DMS114 treated with DMSO at 0.1 percent for 48 hours (cell line): ENCODE measurements around the gene SPINDOC.

Experiments
- DNase-seq: peaks from one replicate; lab custom pipeline; 2025; ENCODE audit not compliant: unreplicated experiment; lab: John Stamatoyannopoulos, UW

SPINDOC gene

GRCh38 chr11:63832336-63832735, 19.1 kb downstream of the SPINDOC start:
- DNase-seq = no peak

DNA sequence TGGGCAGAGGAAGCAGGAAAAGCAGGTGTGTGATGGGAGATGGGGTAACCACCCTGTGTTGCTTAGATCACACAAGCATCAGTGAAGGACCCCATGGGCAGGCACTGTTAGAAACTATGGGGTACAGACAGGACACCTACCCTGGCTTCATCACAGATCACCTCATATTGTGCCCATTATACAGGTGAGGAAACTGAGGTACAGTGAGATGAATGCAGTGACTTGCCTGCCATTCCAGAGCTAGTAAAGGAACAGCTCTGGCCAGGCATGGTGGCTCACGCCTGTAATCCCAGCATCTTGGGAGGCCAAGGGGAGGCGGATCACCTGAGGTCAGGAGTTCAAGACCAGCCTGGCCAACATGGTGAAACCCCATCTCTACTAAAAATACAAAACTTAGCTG, 19.8 kb downstream of the SPINDOC start:
- DNase-seq = no peak

GRCh38 chr11:63834535-63835157, 21.4 kb downstream of the SPINDOC start:
- DNase-seq = no peak

GRCh38 chr11:63835158-63835545, 21.9 kb downstream of the SPINDOC start:
- no peak for DNase-seq

GRCh38 chr11:63837027-63837688, 23.9 kb downstream of the SPINDOC start:
- DNase-seq = peak; percentile 70

GRCh38 chr11:63837739-63838138, 24.5 kb downstream of the SPINDOC start:
- no peak for DNase-seq

GRCh38 chr11:63838150-63838677, 25.0 kb downstream of the SPINDOC start:
- no peak for DNase-seq

- peak; percentile 99 for DNase-seq
These were observed 25.6 kb downstream of the SPINDOC start, which contains the start of gene MARK2 for GRCh38 chr11:63838678-63839507. TSS of gene MARK2 (plus strand) at chr11:63839110. CDS start at chr11:63839507, 397 bp downstream.

DNA sequence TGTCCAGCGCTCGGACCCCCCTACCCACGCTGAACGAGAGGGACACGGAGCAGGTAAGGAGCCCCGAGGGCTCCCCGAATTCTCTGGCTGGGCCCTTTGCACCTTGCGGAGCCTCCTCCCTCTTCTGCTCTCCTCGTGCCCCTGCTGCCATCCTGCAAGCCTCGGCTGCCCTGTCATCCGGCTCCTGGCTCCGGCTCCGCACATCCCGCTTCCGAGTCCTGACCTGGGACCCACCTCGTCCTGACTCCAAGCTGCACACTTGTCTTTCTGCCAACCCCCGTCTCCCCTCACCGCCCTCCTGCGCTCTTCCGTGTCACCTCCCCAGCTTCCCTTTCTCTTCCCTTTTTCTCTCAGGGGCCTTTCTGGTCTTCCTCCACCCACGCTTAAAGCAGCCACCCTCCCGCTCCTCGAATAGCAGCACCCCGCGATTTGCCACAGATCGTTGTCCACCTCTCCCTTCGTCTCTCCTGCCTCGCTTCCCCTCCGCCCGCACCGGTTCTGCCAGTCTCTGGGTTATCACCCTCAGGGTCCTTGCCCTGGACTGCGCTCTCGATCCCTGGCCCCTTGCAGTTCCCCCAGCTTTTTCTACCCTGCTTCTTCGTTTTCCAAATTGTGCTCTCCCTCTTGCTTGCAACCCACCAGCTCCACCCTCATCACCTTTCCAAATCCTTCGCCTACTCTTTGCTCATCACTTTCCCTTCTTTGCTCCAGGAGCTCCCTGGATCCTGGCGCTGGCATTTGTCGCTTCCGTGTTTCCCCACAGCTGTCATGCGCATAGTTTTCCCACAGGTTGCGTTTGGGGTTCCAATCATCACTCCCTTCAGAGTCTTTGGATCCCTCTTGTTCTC, 26.5 kb downstream of the SPINDOC start:
- DNase-seq = no peak

DNA sequence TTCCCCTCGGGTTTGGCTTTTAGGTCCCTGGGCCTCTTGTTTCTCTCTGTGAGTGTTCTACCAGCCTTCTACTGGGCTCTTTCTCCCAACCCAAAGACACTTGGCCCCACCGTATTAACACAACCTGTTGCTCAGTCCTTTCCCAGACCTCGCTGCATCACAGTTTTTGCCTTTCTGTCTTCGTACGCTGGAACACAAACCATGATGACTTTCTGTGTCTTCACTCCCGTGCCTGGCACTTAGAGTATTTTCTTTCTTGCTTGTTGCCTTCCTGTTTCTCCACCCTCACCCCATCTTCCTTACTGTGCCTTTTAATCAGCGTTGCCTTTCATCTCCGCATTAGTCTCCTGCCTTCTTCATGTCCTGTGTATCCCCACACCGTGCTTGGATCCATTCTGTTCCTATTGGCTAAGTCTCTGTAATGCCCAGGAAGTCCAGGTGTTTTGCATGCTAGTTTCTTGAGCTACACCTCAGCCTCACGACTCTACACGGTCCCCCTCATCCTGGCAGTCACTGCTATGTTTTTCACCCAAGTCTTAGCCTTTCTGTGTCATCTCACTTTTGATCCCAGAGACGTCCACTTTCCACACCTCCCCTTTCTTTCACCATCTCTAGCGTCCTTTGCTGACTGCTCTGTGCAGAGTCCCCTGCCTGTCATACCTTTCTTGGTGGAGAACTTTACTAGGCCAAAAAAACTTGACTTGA, 27.3 kb downstream of the SPINDOC start:
- no peak for DNase-seq

DNA sequence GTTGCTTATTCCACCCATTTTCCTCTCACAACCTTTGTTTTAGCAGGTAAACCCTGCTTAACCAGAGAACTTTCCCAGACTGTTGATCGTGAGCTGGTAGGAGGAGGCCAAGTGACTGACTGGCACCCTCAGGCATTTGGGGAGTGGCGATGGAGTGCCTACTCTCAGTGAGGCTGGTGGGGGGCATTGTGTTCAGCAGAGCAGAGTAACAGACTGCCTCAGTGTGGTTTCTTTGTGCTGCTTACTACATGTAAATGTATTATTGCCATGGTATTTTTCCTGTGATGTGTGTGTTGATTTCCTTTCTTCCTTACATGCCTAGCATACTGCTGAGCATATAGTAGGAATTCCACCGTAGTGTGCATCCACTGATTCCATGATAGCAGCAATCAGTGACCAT, 28.3 kb downstream of the SPINDOC start:
- no peak for DNase-seq

- DNase-seq = no peak
These were observed 29.8 kb downstream of the SPINDOC start for GRCh38 chr11:63843041-63843440.

GRCh38 chr11:63844836-63845235, 31.6 kb downstream of the SPINDOC start:
- no peak for DNase-seq

GRCh38 chr11:63845303-63845702, 32.0 kb downstream of the SPINDOC start:
- DNase-seq = no peak

DNA sequence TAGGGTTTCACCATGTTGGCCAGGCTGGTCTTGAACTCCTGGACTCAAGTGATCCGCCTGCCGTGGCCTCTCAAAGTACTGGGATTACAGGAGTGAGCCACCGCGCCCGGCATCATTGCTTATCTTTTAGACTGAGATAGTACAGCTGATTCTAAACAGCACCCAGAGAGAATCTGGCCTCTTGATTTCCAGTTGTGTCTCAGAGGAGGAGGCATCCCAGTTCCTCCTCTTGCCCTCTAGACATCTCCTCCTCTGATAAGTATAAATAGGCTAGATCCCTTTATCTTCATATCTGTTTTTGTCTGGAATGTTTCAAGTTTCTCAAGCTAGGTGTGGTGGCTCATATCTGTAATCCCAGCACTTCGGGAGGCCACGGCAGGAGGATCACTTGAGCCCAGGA, 32.7 kb downstream of the SPINDOC start:
- no peak for DNase-seq

DNA sequence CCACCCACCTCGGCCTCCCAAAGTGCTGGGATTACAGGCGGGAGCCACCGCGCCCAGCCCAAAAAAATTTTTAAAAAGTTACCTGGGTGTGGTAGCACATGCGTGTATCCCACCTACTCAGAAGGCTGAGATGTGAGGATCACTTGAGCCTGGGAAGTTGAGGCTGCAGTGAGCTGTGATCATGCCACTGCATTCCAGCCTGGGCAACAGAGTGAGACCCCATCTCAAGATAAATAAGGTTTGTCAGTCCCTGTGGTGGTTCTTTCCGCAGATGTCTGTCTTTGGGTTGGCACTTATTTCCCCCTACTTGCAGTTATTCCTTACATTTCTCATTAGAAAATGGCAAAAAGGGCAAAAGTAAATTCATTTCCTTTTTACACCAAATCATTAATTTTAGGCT, 33.6 kb downstream of the SPINDOC start:
- no peak for DNase-seq

DNA sequence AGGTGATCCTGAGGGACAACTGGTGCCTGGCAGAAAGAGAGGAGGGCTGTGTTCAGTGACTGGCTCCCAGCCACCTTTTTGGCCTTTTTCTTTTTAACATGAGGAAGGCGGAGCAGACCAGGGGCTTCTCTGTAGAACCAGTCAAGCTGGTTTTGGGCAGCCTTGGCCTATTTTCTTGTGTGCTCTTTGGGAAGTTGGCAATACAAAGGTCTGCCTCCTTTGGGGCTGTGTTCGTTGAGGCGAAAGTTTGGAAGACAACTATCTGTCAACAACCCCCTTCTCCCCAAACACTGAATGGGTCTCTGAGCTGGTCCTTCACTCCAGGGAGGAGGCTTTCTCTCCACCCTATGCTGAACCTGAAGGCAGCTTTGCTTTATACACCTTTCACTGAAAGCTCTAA, 34.1 kb downstream of the SPINDOC start:
- DNase-seq = no peak

- no peak for DNase-seq
These were observed 36.4 kb downstream of the SPINDOC start for GRCh38 chr11:63849691-63850090.

DNA sequence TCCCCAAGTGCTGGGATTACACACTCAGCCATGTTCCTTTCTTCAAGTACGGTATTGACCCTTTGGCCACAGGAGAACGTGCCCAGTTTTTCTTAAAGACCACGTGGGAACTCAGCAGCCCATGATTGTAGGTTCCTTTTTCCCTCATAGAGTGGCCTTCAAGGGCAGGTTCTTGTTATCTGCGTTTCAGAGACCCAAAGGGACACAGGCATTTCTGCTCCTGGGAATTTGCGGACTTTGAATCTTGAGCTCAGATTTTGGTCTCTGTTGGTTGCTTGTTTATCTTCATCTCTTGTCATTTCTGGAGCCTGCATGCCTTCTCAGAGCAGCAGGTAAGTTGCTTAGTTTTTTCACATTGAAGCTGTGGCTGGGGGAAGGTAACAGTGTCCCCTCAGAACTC, 37.7 kb downstream of the SPINDOC start:
- DNase-seq = no peak

DNA sequence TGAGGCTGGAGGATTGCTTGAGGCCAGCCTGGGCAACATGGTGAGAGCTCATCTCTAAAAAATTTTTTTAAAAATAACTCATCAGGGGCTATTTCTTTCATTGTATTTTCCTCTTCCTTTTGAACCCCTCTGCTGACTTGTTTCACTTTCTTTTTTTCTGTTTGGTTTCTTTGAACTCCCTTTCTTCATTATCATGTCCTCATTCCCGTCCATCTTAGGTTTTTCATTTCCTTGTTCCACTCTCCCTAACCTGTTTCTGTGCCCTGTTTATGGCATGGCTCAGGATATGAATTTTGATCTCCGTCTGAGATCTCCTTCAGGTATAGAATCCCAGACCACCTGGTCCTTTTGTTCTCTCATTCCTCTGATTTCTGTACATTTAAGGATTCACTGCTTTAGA, 38.1 kb downstream of the SPINDOC start:
- DNase-seq = no peak
